ENCODE results near the gene ANKIB1.

DNA sequence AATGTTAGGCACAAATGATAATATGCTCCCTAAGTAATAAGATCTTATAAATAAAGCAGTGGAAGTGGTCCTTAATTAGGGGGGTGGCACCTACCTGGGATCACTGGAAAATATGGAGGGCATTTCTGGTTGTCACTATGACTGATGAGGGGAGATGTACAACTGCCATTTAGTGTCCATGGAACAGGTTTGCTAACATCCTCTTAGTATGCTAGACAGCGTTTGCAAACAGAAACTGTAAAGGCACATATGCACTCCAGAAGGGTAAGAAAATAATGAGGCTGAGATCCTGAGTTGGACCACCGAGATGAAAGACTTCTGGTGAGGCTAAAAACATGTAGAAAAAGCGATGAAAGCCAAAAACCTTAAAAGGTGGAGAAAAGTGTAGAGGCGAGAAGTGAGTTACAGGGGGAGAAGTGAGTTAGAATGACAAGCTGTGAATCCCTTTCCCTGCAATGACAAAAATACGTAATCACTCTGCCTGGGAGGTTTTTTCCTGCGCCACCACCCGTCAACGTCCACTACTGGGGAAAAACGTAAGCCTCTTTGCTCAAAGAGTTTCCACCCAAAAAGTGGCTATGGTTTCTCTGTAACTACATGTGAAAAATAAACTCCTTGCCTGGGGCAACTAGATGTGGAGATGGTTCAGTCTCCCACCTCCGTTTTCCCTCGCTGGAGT, 827 bp upstream of the ANKIB1 start:
- TF ChIP-seq, protein P1, sequence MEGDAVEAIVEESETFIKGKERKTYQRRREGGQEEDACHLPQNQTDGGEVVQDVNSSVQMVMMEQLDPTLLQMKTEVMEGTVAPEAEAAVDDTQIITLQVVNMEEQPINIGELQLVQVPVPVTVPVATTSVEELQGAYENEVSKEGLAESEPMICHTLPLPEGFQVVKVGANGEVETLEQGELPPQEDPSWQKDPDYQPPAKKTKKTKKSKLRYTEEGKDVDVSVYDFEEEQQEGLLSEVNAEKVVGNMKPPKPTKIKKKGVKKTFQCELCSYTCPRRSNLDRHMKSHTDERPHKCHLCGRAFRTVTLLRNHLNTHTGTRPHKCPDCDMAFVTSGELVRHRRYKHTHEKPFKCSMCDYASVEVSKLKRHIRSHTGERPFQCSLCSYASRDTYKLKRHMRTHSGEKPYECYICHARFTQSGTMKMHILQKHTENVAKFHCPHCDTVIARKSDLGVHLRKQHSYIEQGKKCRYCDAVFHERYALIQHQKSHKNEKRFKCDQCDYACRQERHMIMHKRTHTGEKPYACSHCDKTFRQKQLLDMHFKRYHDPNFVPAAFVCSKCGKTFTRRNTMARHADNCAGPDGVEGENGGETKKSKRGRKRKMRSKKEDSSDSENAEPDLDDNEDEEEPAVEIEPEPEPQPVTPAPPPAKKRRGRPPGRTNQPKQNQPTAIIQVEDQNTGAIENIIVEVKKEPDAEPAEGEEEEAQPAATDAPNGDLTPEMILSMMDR (IDR thresholded peaks at IDR 0.05 in 4 of 5, conservative IDR thresholded peaks at IDR 0.05 in 1 of 5), result no peak
- TF ChIP-seq POLR2A (IDR thresholded peaks at IDR 0.05), result no peak
